H1 (cell line): ENCODE measurements around the gene PTH1R. TPM values are rescaled to one million over a fixed set of nuclear protein-coding genes. Genes with fewer than 3 reads are reported as not detected.

Experiments used
- BRCA1 ChIP-seq: IDR thresholded peaks from 2 replicates; pipeline ENCODE4 v1.6.1; 2012; ENCODE audit warnings: low read depth, low read length, improper control_type of control experiment
- CBX8 ChIP-seq: fragments of 300-800, 300-1000 bp; sonication (generic); IDR thresholded peaks from 2 replicates; pipeline ENCODE4 v1.7.1; 2016; ENCODE audit warnings: low read depth, low read length, borderline replicate concordance
- CREB1 ChIP-seq: IDR thresholded peaks from 2 replicates; pipeline ENCODE4 v1.6.1; 2012; ENCODE audit warnings: inconsistent platforms
- FOSL1 ChIP-seq: IDR thresholded peaks from 2 replicates; pipeline ENCODE4 v1.6.1; 2011; ENCODE audit warnings: mild to moderate bottlenecking, low read depth, low read length, moderate library complexity; ENCODE audit not compliant: insufficient read depth
- GABPA ChIP-seq: IDR thresholded peaks from 2 replicates; pipeline ENCODE4 v1.6.1; 2011; ENCODE audit warnings: mild to moderate bottlenecking, low read length, moderate library complexity, borderline replicate concordance; ENCODE audit not compliant: insufficient read depth
- JUND ChIP-seq: IDR thresholded peaks from 2 replicates; pipeline ENCODE4 v1.6.1; 2011; ENCODE audit warnings: mild to moderate bottlenecking, improper control_type of control experiment, low read length
- KDM1A ChIP-seq: fragments of 200-600, 300-600 bp; sonication (generic); IDR thresholded peaks from 2 replicates; pipeline ENCODE4 v1.7.1; 2016; ENCODE audit warnings: mild to moderate bottlenecking, low read length, borderline replicate concordance
- KDM4A ChIP-seq: IDR thresholded peaks from one replicate; pipeline ENCODE4 v1.7.1; 2012; ENCODE audit warnings: low read depth, mild to moderate bottlenecking, moderate library complexity, low read length, inconsistent platforms; ENCODE audit not compliant: severe bottlenecking
- MAFK ChIP-seq: IDR thresholded peaks from 2 replicates; pipeline ENCODE4 v1.6.1; 2012; ENCODE audit warnings: low read depth, mild to moderate bottlenecking, improper control_type of control experiment, low read length
- NANOG ChIP-seq: IDR thresholded peaks from 2 replicates; pipeline ENCODE4 v1.6.1; 2011; ENCODE audit warnings: low read length, low read depth, mild to moderate bottlenecking, inconsistent platforms; ENCODE audit not compliant: insufficient read depth, poor library complexity, severe bottlenecking
- NRF1 ChIP-seq: IDR thresholded peaks from 2 replicates; pipeline ENCODE4 v1.6.1; 2011; ENCODE audit warnings: mild to moderate bottlenecking, low read depth, low read length, improper control_type of control experiment
- POLR2A ChIP-seq, 2 experiments: IDR thresholded peaks; 1 replicate in 1 of 2; 2 replicates in 1 of 2; pipeline ENCODE4 v1.6.1; 2011; ENCODE audit warnings: low read depth in 2 of 2, low read length in 2 of 2, mild to moderate bottlenecking in 2 of 2; ENCODE audit errors: control extremely low read depth in 1 of 2
- POU5F1 ChIP-seq: IDR thresholded peaks from 2 replicates; pipeline ENCODE4 v1.6.1; 2011; ENCODE audit warnings: low read depth, mild to moderate bottlenecking, low read length, moderate library complexity
- RAD21 ChIP-seq, 2 experiments: IDR thresholded peaks in 1 of 2; conservative IDR thresholded peaks in 1 of 2; 2 replicates each; pipeline ENCODE4 v1.6.1; 2011; ENCODE audit warnings: low read depth in 2 of 2, low read length in 2 of 2, improper control_type of control experiment in 1 of 2, inconsistent platforms in 1 of 2, mild to moderate bottlenecking in 1 of 2, moderate library complexity in 1 of 2
- RBBP5 ChIP-seq: IDR thresholded peaks from 2 replicates; pipeline ENCODE4 v1.7.1; 2012; ENCODE audit warnings: low read depth, mild to moderate bottlenecking, inconsistent platforms, low read length, moderate library complexity, borderline replicate concordance
- RNF2 ChIP-seq: fragments of 200-900, 300-1000 bp; sonication (generic); IDR thresholded peaks from 2 replicates; pipeline ENCODE4 v1.7.1; 2016; ENCODE audit warnings: borderline replicate concordance, low read depth, mild to moderate bottlenecking, antibody characterized with exemption, low read length; ENCODE audit not compliant: poor library complexity, severe bottlenecking; ENCODE audit errors: missing control alignments
- SIN3A ChIP-seq, 2 experiments: IDR thresholded peaks in 1 of 2; conservative IDR thresholded peaks in 1 of 2; 2 replicates each; pipeline ENCODE4 v1.6.1; 2011 to 2012; ENCODE audit warnings: low read length in 2 of 2, improper control_type of control experiment in 1 of 2, low read depth in 1 of 2, mild to moderate bottlenecking in 1 of 2
- SIX5 ChIP-seq: IDR thresholded peaks from 2 replicates; pipeline ENCODE4 v1.6.1; 2011; ENCODE audit warnings: mild to moderate bottlenecking, low read depth, low read length
- SP4 ChIP-seq: IDR thresholded peaks from 2 replicates; pipeline ENCODE4 v1.6.1; 2012; ENCODE audit warnings: low read length, inconsistent platforms
- SUZ12 ChIP-seq: fragments of 200-600 bp; sonication (generic); IDR thresholded peaks from 2 replicates; pipeline ENCODE4 v1.6.1; 2012; ENCODE audit warnings: mild to moderate bottlenecking, inconsistent platforms, low read length, moderate library complexity, mixed read lengths
- YY1 ChIP-seq: IDR thresholded peaks from 2 replicates; pipeline ENCODE4 v1.6.1; 2011; ENCODE audit warnings: low read depth, mild to moderate bottlenecking, low read length
- polyA plus RNA-seq, 7 experiments: library from polyadenylated mRNA; depleted of rRNA in 3 of 7; stranded (reverse) in 5 of 7; unstranded in 2 of 7; fragments of >200 nt in 5 of 7; fragments of 200-250 nt in 2 of 7; gene quantifications; 1 replicate in 5 of 7; 2 replicates in 1 of 7; 4 replicates in 1 of 7; pipeline versions ENCODE4 v1.2.1 to v1.2.3, GENCODE V29; 2011 to 2013; ENCODE audit warnings: missing spikeins in 2 of 7, mixed read lengths in 2 of 7
- total RNA-seq: library from RNA; stranded (reverse); fragmentation: NEBNext Ultra II Directional; extraction: Animal tissue kit (Norgen Biotek cat#: 25700); gene quantifications from 2 replicates; pipeline ENCODE4 v1.2.1, GENCODE V29; 2021
- TF ChIP-seq, protein P1 (sequence below): IDR thresholded peaks from 2 replicates; pipeline ENCODE4 v1.6.1; 2012; ENCODE audit warnings: inconsistent platforms
- TF ChIP-seq, protein P2 (sequence below): IDR thresholded peaks from 2 replicates; pipeline ENCODE4 v1.6.1; 2011; ENCODE audit warnings: low read depth, mild to moderate bottlenecking, low read length; ENCODE audit not compliant: insufficient read depth

Gene PTH1R
- total and polyA plus RNA-seq, 2 of the 8 experiments (the other 6 are each of a cell fraction or from before 2014, with no cell fraction given), result 0.57 to 1.5 TPM

DNA sequence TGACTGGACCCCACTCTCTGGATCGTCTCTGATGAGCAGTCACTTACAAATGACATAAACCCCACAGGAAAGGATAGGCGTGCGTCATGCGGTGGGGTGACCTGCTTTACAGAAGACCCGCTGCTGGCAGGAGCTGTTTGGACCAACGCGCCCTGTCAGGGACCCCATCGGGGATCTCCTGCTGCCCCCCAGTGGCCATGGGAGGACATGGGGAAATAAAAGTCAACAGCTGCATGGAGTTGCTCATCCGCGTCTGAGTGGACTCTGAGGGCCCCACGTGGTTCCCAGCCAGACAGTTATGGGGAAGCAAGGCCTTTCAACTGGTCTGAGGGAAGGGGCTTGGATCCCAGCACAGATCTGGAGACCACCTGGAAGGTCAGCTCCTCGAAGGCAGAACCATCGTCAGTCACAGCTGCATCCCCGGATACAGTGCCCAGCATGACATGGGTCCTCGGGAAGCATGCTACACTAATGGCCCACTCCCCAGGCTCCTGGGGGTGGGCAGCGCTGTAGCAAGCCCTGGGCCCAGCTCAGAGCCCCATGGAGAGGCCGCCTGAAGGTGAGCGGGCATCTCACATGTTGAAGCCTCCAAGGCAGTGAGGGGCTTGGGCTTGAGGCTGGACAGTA is 32.1 kb downstream of the PTH1R start (continued):
- TF ChIP-seq, protein P1, sequence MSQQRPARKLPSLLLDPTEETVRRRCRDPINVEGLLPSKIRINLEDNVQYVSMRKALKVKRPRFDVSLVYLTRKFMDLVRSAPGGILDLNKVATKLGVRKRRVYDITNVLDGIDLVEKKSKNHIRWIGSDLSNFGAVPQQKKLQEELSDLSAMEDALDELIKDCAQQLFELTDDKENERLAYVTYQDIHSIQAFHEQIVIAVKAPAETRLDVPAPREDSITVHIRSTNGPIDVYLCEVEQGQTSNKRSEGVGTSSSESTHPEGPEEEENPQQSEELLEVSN, result no peak
- TF ChIP-seq BRCA1 (no peak), JUND (0 out of 2 replicates have a peak, but pooled peaks have one; percentile 15), YY1 (no peak), SP4 (no peak), RAD21 (IDR thresholded peaks at IDR 0.05 in 1 of 2, conservative IDR thresholded peaks at IDR 0.05 in 1 of 2; ENCODE audit: low read depth in 2 of 2, low read length in 2 of 2) (peak; percentile 97 to 98), SUZ12 (no peak), RNF2 (no peak), MAFK (no peak), KDM4A (no peak), SIN3A (conservative IDR thresholded peaks at IDR 0.05 in 1 of 2, IDR thresholded peaks at IDR 0.05 in 1 of 2; ENCODE audit: low read depth in 1 of 2, low read length in 2 of 2) (peak in 1 of 2 experiments; percentile 64; a peak in 1 of 4 replicates), NANOG (no peak), FOSL1 (no peak), POU5F1 (no peak), POLR2A (IDR thresholded peaks at IDR 0.05; ENCODE audit: control extremely low read depth in 1 of 2, low read depth in 2 of 2, low read length in 2 of 2) (no peak), CREB1 (peak; percentile 44; the same call in 1 of the 2 replicates), KDM1A (no peak), GABPA (no peak), SIX5 (no peak), CBX8 (no peak), RBBP5 (no peak), NRF1 (no peak)
- TF ChIP-seq, protein P2, sequence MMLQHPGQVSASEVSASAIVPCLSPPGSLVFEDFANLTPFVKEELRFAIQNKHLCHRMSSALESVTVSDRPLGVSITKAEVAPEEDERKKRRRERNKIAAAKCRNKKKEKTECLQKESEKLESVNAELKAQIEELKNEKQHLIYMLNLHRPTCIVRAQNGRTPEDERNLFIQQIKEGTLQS, result 0 out of 2 replicates have a peak, but pooled peaks have one; percentile 29
